ENCODE measurements around the gene EPS8L2.
A peak's percentile ranks its signal among the peaks of the same experiment; 100 is the strongest.

Gene EPS8L2

DNA sequence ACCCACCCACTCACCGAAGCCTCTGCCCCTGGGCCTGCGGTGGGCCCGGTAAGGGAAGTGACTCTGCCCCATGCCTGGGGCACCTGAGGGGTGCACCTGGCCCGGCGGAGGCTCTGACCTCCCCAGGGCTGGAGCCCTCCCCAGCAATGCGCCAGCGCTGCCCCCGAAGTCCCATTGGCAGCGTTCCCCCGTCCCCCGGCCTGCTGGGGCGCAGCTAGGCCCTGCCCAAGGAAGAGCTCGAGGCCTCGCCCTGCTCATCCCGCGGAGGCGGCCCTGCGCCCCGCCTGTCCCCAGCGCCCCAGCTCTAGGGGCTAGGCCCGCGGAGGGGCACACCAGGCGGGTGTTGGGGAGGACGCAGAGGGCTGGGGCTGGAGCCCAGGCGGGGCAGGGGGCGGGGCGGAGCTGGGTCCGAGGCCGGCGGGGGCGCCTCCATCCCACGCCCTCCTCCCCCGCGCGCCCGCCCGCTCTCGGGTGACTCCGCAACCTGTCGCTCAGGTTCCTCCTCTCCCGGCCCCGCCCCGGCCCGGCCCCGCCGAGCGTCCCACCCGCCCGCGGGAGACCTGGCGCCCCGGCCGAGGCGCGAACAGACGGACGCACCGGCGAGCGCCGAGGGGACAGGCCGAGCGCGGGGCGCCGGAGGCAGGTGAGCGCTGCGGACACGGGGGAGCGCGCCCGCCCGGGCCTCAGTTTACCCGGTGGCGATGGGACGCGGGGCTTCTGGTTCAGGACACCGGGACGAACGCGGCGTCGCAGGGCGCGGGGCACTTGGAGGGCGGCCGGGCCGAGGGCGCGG lies at the start of gene EPS8L2:
EPS8L2 (plus strand) TSS at position 586 of the 793 bp plus-strand sequence. CDS start 3,177 bp downstream, outside the sequence.
- H3K4me3 ChIP-seq (ENCODE audit: low read depth, low read length), result no peak within 1 kb of the TSS
- no peaks in the 10 kb centered on the region; the same call in 1 of the 2 replicates for H3K36me3 ChIP-seq
- TF ChIP-seq, protein P1, sequence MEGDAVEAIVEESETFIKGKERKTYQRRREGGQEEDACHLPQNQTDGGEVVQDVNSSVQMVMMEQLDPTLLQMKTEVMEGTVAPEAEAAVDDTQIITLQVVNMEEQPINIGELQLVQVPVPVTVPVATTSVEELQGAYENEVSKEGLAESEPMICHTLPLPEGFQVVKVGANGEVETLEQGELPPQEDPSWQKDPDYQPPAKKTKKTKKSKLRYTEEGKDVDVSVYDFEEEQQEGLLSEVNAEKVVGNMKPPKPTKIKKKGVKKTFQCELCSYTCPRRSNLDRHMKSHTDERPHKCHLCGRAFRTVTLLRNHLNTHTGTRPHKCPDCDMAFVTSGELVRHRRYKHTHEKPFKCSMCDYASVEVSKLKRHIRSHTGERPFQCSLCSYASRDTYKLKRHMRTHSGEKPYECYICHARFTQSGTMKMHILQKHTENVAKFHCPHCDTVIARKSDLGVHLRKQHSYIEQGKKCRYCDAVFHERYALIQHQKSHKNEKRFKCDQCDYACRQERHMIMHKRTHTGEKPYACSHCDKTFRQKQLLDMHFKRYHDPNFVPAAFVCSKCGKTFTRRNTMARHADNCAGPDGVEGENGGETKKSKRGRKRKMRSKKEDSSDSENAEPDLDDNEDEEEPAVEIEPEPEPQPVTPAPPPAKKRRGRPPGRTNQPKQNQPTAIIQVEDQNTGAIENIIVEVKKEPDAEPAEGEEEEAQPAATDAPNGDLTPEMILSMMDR (IDR thresholded peaks at IDR 0.05; ENCODE audit: low read depth, low read length), result no peak
- H3K27ac ChIP-seq, result peak within 1 kb of the TSS; percentile 68
- no peak for DNase-seq
- H3K9me3 ChIP-seq (ENCODE audit: severe bottlenecking), result no peaks in the 10 kb centered on the region
- H3K27me3 ChIP-seq (ENCODE audit: insufficient read depth, low read depth, severe bottlenecking), result no peaks in the 10 kb centered on the region

DNA sequence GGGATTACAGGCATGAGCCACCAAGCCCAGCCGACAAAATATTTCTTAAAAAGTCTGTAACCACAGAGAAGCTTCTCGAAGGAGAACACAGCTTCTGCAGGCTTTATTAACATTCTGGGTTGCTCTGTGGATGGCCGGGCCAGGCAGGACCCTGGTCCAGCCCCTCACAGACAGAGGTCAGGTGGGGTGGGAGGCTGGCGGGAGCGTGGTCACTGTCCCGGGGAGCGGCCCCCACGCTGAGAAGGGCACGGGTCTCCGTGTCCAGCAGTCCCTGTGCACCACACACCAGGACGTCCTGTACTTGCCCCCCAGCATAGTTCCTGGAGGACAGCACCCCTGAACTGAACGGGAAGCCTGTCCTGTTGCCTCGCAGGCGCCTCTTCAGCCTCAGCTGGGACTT lies 49.6 kb upstream of the EPS8L2 start:
- H3K4me3 ChIP-seq (ENCODE audit: low read depth, low read length), result no peak overlapping the region
- peaks cover 61% of the 10 kb centered on the region for H3K36me3 ChIP-seq
- TF ChIP-seq, protein P1 (IDR thresholded peaks at IDR 0.05; ENCODE audit: low read depth, low read length), result no peak
- H3K27ac ChIP-seq, result no peak overlapping the region
- DNase-seq, result no peak
- H3K27me3 ChIP-seq (ENCODE audit: insufficient read depth, low read depth, severe bottlenecking), result no peaks in the 10 kb centered on the region
- no peaks in the 10 kb centered on the region for H3K9me3 ChIP-seq (ENCODE audit: severe bottlenecking)

DNA sequence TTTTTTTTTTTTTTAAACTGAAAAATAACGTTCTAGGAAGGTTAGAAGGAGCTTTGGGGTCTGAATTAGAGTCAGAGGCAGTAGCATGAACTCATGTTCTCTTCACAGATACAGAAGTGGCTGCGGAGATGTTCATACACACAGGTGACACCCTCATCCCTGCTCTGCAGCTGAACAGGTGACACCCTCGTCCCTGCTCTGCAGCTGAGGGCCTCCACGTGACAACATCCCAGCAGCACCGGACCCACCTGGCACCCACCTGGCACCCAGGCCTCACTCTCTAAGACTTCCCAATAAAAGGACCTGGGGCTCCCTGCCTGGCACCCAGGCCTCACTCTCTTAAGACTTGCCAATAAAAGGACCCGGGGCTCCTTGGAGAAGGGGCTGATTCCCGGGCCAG lies 49.2 kb upstream of the EPS8L2 start:
- no peak for DNase-seq
- Histone ChIP-seq H3K27me3 (ENCODE audit: insufficient read depth, low read depth, severe bottlenecking) (no peaks in the 10 kb centered on the region), H3K4me3 (ENCODE audit: low read depth, low read length) (no peak overlapping the region), H3K9me3 (ENCODE audit: severe bottlenecking) (no peaks in the 10 kb centered on the region), H3K36me3 (peaks cover 57% of the 10 kb centered on the region), H3K27ac (no peak overlapping the region)
- TF ChIP-seq, protein P1 (IDR thresholded peaks at IDR 0.05; ENCODE audit: low read depth, low read length), result no peak

DNA sequence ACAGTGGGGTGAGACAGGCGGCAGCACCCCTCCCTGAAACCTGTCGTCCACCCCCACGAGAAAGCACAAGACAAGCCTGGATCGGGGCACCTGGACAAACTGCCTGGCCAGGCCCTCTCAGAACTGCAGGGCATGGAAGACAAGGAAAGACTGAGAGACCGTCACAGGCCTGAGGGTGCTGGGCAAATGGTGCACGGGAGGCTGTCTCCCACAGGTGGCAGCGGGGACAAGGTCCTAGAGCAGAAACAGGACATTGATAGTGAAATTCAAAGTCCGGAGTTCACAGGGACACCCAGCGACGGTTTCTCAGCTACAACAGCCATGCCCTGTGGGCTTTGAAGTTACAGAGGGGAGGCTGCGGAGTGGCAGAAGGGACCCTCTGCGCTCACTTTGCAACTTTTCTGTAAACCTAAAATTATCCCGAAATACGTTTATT lies 48.3 kb upstream of the EPS8L2 start:
- TF ChIP-seq, protein P1 (IDR thresholded peaks at IDR 0.05; ENCODE audit: low read depth, low read length), result no peak
- Histone ChIP-seq H3K36me3 (peaks cover 55% of the 10 kb centered on the region), H3K9me3 (ENCODE audit: severe bottlenecking) (no peaks in the 10 kb centered on the region), H3K27me3 (ENCODE audit: insufficient read depth, low read depth, severe bottlenecking) (no peaks in the 10 kb centered on the region), H3K27ac (no peak overlapping the region), H3K4me3 (ENCODE audit: low read depth, low read length) (no peak overlapping the region)
- no peak for DNase-seq

DNA sequence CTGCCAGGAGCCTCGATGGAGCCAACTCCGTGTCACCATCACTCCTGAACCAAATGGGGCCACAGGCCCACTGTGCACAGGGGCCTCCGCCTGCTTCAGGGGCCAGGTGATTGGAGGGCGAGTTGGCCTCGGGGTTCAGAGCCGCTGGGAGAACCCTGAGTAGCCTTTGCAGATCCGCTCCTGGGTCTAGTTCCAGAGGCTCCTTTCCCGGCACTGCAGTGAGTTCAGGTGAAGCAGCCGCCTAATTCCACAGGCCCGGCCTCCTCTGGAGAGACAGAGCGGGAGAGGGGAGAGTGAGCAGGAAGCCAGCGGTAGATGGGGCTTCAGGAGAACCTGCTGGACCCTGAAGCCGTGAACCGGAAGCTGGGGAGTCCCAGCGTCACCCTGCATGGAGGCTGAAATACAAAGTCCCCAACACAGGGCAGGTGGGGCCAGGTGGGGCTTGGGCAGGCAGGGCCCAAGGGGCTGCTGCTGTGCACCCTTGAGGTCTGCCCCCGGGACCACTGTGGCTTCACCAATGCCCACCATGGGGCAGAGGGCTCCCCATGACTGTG lies 46.4 kb upstream of the EPS8L2 start:
- H3K27me3 ChIP-seq (ENCODE audit: insufficient read depth, low read depth, severe bottlenecking), result no peaks in the 10 kb centered on the region
- H3K27ac ChIP-seq, result 0 out of 2 replicates have a peak overlapping the region, but pooled peaks have one; percentile 7
- peaks cover 62% of the 10 kb centered on the region for H3K36me3 ChIP-seq
- no peaks in the 10 kb centered on the region for H3K9me3 ChIP-seq (ENCODE audit: severe bottlenecking)
- DNase-seq, result no peak
- H3K4me3 ChIP-seq (ENCODE audit: low read depth, low read length), result no peak overlapping the region
- TF ChIP-seq, protein P1 (IDR thresholded peaks at IDR 0.05; ENCODE audit: low read depth, low read length), result no peak

Data from WERI-Rb-1 (cell line).